Renal cortical epithelial cell (primary cell): ENCODE measurements around the gene CERS4. TPM values are rescaled to one million over a fixed set of nuclear protein-coding genes. Genes with fewer than 3 reads are reported as not detected.
"Not testable (repeated sequence)": the region's sequence is repeated elsewhere in the genome, so short reads cannot be mapped to it uniquely, and the experiment has no call there.

Experiments used
- DNase-seq: peaks from one replicate; pipeline ENCODE4 v3.0.0-alpha.2; 2011; ENCODE audit warnings: low read depth
- total RNA-seq: library from RNA; depleted of rRNA; stranded (reverse); fragments of >200 nt; gene quantifications from 2 replicates; pipeline ENCODE4 v1.2.3, GENCODE V29; 2014

Gene CERS4, protein sequence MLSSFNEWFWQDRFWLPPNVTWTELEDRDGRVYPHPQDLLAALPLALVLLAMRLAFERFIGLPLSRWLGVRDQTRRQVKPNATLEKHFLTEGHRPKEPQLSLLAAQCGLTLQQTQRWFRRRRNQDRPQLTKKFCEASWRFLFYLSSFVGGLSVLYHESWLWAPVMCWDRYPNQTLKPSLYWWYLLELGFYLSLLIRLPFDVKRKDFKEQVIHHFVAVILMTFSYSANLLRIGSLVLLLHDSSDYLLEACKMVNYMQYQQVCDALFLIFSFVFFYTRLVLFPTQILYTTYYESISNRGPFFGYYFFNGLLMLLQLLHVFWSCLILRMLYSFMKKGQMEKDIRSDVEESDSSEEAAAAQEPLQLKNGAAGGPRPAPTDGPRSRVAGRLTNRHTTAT
- total RNA-seq: 16.8 and 18.2 TPM in 2 replicates

DNA sequence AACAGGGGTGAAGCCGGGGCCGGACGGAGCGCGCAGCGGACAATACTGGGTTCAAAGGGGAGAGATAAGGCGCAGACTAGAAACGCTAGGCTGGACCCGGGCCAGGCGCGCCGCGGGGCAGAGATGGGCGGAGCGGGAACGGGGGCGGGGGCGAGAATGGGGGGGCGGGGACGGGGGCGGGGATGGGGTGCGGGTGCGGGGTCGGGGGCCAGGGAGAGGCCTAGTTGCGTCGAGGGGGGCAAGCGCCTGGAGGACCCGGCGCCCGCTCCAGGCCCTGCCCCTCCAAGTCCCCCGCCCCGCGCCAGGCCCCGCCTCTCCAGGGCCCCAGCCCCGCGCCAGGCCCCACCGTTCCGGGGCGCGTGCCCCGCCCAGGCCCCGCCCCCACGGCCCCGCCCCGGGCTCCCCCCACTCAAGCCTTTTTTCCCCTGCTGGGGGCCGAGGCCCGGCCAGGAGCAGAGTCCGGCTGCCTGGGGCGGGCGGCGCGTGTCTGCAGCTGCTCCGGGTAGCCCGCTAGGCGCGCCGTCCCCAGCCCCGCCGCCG is at the start of gene CERS4:
CERS4 (plus strand) TSS at position 449 of the 540 bp plus-strand sequence. CDS start 41,707 bp downstream, outside the sequence.
- DNase-seq: no peak

DNA sequence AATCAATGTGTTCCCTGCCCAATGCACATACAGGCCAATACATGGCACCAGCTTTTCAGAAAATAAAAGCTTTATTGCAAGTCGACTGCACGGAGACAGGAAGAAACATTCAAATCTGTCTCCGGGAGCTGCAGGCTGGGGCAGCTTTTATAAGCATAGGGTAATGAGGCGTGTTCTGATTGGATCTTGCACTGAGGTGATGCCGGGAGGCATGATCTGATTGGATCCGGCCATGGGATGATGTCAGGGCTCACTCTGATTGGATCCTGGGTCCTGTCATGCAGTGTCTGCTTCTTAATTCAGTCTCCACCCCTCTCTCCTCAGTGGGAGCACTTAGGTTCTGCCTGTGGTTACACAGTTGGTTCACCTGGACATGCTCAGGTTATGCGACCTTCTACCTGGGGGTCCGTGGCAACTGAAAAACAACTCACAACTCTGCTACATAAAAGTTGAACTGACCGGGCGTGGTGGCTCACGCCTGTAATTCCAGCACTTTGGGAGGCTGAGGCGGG is 48.0 kb upstream of the CERS4 start:
- DNase-seq: peak; percentile 36

DNA sequence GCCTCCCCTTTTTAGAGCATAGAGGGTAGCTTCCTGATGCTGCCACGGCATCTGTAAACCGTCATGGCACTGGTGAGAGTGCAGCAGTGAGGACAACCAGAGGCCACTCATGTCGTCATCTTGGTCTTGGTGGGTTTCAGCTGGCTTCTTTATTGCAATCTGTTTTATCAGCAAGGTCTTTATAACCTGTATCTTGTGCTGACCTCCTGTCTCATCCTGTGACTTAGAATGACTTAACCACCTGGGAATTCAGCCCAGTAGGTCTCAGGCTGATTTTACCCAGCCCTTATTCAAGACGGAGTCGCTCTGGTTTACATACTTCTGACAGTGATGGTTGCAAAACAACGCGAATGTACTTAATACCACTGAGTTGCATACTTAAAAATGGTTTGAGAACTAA is 45.4 kb upstream of the CERS4 start:
- no peak for DNase-seq

DNA sequence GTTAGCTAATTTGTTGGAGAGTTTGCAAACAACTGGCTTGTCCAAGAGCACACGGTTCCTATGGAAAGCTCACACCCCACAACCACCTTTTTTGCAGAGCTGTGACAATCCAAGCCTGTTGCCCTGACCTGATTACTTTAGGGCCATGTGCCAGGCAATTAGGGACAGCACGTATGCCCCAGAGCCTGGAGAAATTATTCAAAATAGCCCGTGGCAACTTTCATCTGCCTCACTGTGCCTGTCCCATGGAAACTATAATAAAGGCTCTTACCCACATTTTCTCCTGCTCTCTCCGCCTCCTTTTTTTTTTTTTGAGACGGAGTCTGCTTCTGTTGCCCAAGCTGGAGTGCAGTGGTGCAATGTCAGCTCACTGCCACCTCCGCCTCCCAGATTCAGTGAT is 41.2 kb upstream of the CERS4 start:
- DNase-seq: no peak

DNA sequence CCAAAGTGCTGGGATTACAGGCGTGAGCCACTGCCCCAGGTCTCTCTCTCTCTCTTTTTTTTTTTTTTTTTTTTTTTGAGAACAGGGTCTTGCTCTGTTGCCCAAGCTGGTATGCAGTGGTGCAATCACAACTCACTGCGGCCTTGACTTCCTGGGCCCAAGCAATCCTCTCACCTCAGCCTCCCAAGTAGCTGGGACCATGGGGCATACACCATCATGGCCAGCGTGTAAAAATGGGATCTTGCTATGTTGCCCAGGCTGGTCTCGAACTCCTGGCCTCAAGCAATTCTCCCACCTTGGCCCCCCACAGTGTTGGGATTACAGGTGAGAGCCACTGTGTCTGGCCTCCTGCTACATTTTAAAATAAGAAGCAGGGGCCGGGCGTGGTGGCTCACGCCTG is 40.6 kb upstream of the CERS4 start:
- DNase-seq: no peak

DNA sequence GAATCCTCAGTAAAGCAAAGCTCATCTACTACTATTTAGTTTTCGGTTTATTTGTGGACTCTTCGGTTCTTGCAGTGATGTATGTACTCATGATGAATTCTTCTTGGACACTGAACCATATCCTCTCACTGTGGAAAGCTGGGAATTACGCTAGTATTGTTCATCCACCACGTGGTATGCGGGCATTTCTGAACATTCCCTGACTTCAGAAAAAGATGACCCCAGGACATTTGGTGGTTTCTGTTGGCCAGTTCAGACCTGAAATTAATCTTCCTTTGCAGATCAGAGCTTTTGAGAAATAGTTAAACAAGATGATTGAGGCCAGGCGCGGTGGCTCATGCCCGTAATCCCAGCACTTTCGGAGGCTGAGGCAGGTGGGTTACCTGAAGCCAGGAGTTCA is 34.5 kb upstream of the CERS4 start:
- DNase-seq: peak; percentile 91

DNA sequence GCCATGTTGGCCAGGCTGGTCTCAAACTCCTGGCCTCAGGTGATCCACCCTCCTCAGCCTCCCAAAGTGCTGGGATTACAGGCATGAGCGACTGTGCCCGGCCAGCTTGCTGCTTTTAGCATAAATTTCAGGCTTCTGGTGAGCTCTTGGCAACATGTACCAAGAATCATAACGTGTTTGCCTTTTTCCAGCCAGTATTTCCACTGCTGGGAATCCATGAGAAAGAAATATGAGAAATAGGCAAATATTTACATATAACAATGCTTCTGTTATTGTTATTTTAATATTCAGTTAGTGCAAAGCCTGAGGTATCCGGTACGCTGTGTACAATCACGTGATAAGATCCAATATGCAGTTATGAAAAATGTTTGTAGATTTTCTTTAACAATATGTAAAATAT is 29.2 kb upstream of the CERS4 start:
- DNase-seq: no peak

DNA sequence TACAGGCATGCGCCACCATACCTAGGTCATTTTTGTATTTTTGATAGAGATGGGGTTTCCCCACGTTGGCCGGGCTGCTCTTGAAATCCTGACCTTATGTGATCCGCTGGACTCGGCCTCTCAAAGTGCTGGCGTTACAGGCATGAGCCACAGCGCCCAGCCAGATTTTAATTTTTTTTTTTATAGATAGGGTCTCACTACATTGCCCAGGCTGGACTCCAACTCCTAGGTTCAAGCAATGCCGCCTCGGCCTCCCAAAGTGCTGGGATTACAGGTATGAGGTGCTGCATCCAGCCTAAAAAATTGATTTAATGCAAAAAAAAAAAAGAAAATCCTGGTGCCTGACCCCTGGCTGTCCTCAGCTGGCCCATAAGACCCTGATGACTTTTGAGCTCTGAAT is 24.9 kb upstream of the CERS4 start:
- DNase-seq: no peak

DNA sequence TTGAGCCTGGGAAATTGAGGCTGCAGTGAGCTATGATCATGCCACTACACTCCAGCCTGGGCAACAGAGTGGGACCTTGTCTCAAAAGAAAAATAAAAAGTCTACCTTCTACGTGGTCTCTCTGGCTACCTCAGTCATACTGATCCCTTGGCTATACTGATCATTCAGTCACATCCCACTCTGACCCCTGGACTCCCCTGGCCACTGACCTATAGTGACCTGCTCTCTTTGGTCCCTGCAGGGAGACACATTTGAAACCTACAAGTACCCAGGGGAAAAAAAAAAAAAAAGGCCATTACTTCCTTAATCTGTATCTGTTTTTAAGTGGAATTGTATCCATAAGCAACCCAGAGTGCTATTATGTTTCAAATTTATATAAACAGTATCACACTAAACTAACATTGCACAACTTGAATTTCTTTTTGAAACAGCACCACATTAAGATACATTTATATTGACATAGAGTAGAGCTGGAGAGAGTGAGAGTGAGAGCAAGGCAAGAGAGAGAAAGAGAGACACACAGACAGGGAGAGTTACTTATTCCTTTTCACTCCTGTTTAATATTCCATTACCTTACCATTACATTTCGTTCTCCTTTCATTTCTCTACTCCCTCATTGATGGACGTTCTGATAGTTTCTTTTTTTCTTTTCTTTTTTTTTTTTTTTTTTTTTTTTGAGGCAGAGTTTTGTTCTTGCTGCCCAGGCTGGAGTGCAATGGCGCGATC is 23.7 kb upstream of the CERS4 start:
- DNase-seq: no peak

DNA sequence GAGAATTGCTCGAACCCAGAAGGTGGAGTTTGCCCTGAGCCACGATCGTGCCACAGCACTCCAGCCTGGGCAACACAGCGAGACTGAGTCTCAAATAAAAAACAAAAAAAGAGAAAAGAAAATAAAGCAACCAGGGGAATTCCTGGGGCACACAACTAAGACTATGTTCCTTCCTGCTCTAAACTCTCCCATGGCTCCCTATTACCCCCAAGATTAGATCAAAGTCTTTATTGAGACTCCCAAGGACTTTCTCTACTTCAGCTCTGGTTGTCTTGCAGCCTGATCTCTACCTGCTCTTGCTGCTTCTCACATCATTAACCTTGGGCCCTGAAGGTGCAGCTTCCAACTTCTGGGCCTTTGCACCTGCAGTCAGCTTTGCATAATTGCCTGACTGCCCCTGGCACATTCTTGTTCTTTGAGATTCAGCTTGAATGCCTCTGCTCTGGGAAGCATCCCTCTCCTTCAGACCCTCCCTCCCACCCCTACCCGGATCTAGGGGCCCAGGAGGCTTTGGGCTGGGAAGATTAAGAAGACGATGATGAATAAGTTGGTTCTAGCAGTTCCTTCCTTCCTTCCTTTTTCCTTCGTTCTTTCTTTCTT is 16.8 kb upstream of the CERS4 start:
- no peak for DNase-seq

DNA sequence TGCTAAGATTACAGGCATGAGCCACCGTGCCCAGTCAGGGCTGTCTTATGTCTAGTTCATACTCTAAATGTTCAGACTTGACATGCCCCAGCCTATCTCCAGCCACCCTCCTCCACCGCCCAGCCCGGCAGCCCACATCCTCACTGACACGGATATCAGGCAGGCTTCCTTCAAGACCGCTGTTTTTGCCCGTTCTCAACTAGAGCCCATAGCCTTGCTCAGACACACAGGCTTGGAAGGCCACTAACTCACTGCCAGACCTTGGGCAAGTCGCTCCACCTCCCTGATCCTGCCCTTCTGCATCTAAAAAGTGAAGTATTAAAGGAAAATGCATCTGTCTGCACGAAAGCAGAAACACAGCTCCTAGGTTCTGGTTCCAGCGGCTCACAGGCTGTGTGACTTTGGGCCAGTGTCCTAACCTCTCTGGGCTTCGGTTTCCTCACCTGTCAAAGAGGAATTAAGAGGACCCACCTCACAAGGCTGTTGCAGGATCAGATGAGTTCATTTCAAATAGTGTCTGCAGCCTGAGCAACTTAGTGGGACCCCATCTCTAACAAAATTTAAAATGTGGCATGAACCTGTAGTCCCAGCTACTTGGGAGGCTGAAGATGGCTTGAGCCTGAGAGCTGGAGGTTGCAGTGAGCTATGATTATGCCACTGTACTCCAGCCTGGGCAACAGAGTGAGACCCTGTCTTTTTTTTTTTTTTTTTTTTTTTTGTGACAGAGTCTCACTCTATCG is 14.5 kb upstream of the CERS4 start:
- DNase-seq: no peak

DNA sequence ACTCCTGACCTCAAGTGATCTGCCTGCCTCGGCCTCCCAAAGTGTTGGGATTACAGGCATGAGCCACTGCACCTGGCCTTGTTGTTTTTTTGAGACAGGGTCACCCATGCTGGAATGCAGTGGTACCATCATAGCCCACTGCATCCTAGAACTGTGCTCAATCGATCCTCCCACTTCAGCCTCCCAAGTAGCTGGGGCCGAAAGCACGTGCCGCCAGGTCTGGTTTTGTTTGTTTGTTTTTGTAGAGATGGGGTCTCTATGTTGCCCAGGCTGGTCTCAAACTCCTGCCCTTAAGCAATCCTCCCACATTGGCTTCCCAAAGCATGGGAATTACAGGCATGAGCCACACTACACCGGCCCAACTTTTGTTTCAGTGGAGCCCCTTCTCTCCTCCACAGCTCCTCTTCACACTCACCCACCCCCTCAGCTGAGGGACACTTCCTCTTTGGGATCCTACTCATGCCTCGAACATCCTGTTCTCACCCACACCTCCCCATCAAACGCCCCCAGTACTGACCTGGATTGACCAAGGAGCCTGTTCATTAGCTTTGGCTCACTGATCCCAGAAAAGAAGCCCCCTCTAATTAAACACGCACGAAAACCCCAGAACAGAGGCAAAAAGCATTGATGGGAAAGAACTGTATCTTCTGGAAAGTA is 12.8 kb upstream of the CERS4 start:
- peak; percentile 13 for DNase-seq

DNA sequence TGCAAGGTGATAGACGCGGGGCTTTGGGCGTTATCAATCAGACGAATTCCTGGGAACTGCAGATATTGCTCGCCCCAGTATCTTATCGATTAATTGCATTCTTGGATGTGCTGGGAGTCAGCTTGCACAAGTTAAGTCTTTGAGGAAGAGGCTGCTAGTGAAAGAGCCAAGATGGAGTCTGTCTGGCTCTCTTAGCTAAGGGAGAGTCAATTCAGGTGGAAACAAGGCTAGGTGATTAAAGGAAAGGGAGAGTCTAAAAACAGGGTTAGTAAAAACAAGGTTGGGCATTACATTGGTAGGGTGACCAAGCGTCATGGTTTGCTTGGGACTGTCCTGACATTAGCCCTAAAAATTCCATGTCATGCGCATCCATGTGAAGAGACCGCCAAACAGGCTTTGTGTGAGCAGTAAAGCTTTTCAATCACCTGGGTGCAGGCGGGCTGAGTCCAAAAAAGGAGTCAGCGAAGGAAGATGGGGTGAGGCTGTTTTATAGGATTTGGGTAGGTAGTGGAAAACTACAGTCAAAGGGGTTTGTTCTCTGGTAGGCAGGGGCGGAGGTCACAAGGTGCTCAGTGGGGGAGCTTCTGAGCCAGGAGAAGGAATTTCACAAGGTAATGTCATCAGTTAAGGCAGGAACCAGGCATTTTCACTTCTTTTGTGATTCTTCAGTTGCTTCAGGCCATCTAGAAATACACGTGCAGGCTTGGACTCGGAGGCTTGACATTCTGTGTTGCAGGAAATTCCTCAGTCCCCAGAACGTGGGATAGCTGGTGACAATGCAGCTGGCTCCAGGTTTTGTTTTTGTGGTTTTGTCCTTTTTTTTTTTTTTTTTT is 5.7 kb upstream of the CERS4 start:
- not testable (repeated sequence) for DNase-seq

DNA sequence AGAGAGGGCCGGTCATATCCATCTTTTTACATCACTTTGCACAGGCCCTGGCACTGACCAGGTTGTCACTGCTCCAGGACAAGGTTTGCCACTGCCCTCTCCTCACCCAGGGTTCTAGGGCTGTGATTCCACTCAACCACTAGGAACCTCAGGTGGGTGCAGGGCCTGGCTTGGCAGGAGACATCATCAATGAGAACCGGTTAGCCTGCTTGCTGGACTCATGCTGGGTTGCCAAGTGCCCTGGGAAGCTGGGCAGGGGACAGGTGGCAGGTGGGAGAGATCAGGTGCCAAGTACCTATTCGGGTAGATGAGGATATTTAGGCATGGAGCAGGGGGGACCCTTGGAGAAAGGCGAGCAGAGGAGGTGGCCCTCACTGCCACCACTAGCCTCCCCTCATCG is 4.2 kb upstream of the CERS4 start:
- no peak for DNase-seq

DNA sequence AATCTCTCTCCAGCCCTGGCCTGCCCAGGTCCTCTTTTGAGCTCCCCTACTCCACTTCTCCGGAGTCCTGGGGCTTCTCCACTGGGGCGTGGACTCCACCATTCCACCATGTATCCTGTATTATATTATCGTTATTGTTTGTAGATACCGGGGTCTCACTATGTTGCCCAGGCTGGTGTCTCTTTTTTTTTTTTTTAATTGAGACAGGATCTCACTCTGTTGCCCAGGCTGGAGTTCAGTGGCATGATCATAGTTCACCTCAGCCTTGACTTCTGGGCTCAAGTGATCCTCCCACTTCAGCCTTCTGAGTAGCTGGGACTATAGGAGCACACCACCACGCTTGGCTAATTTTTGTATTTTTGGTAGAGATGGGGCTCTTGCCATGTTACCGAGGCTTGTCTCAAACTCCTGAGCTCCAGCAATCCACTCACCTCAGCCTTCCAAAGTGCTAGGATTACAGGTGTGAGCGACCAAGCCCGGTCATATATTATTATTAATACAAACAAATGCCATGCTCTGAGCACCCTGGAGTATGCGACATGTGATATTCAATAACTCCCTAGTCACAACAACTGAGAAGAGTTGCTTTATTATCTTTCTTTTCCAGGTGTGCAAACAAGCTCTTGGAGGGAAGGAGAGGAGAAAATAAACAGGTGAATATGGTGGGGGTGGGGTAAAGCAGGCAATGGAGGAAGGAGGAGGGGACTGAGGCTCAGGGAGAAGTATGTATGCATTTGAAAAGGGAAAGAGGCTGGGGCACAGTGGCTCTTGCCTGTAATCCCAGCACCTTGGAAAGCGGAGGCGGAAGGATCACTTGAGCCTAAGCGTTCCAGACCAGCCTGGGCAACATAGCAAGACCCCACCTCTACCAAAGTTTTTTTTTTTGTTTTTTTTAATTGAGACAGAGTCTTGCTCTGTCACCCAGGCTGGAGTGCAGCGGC is 2.8 kb upstream of the CERS4 start:
- no peak for DNase-seq

DNA sequence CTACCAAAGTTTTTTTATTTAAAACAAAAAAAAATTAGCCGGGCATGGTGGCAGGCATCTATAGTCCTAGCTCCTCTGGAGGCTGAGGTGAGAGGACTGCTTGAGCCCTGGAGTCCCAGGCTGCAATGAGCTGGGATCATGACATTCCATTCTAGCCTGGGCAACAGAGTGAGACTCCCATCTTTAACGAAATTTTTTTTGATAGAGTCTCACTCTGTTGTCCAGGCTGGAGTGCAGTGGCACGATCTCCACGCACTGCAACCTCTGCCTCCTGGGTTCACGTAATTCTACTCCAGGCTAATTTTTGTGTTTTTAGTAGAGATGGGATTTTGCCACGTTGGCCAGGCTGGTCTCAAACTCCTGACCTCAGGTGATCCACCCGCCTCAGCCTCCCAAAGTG is 1.8 kb upstream of the CERS4 start:
- DNase-seq: not testable (repeated sequence)

DNA sequence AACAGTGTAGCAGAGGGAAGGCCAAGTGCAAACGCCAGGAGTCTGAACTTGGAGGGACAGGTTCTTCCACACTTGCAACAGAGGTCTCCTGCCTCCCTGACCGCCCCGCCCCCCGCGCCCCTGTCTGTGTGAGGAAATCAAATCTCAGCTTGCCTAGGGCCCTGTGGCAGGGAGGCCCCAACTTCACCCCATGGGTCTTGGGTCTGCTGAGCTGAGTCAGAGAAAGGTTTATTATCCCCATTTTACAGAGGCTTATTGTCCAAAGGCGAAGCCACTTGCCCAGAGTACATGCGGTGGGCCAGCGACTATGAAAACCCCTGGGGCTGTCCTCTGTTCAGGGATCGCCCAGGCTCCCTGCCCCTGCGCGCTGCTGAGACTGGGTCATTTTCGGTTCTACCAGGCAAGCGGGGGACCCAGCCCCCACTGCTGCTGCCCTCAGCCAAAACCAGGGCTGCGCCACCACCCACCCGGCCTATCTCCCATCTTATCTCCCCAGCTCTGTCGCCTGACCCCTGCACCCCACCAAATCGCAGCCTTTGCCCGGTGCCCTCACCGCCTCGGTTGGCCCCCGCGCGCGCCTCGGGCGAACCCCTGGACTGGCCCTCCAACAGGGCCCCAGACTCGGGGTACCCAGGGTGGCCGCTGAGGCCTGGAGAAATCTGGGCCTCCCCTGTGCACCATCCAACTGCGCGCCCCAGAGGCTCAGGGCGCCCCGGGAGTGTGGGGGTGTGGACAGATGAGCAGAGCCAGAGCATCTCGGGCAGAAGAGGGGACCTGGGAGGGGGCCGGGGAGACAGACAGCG is 850 bp upstream of the CERS4 start:
- DNase-seq: no peak
